SK-N-SH (cell line): ENCODE data around the gene RAB5IF. TPM values are rescaled to one million over a fixed set of nuclear protein-coding genes. Genes with fewer than 3 reads are reported as not detected.

Experiments used
- CTCF ChIA-PET: fragments of 300-600, 350-600 bp; formaldehyde crosslinking; extraction: SDS; loops from one replicate; lab custom pipeline; 2021; lab: Yijun Ruan, JAX
- POLR2A ChIA-PET: fragments of 350-600 bp; sonication (Branson Sonifier 250); formaldehyde crosslinking; extraction: SDS; loops from one replicate; lab custom pipeline; 2020; ENCODE audit warnings: antibody characterized with exemption, inconsistent platforms; lab: Yijun Ruan, JAX
- DNase-seq: peaks from one replicate; pipeline ENCODE4 v3.0.0; 2012
- H2AFZ ChIP-seq: fragments of 200-600 bp; sonication (generic); 2 replicates; pipeline ENCODE4 v1.8.1; 2016; ENCODE audit warnings: antibody characterized with exemption, mild to moderate bottlenecking, low read depth
- H3F3A ChIP-seq: fragments of 200-600 bp; sonication (generic); replicated peaks from 2 replicates; pipeline ENCODE3; 2016; ENCODE audit warnings: antibody characterized with exemption, mild to moderate bottlenecking; ENCODE audit not compliant: insufficient read depth
- H3K27ac ChIP-seq, 2 experiments: fragments of 200-500 bp in 1 of 2; fragments of 200-600 bp in 1 of 2; sonication (Bioruptor generic) in 1 of 2; sonication (generic), shearing (Covaris generic) in 1 of 2; 2 replicates each; pipeline versions ENCODE4 v1.5.1 to v1.6.1; 2014 to 2016; ENCODE audit warnings: low read depth in 2 of 2, inconsistent platforms in 1 of 2, low read length in 1 of 2, mild to moderate bottlenecking in 1 of 2, mixed read lengths in 1 of 2
- H3K27me3 ChIP-seq: fragments of 200-600 bp; sonication (generic), shearing (Covaris generic); 2 replicates; pipeline ENCODE4 v1.6.1; 2016; ENCODE audit warnings: mixed run types; ENCODE audit not compliant: insufficient read depth
- H3K36me3 ChIP-seq, 2 experiments: fragments of 200-500 bp in 1 of 2; fragments of 200-600 bp in 1 of 2; sonication (Bioruptor generic) in 1 of 2; sonication (generic) in 1 of 2; replicated peaks in 1 of 2; 2 replicates each; pipeline versions ENCODE3 to v1.5.1; 2014 to 2016; ENCODE audit warnings: low read length in 1 of 2, mild to moderate bottlenecking in 1 of 2; ENCODE audit not compliant: insufficient read depth in 2 of 2, control insufficient read depth in 1 of 2
- H3K4me1 ChIP-seq, 2 experiments: fragments of 200-500 bp in 1 of 2; fragments of 200-600 bp in 1 of 2; sonication (Bioruptor generic) in 1 of 2; sonication (generic), shearing (Covaris generic) in 1 of 2; 2 replicates each; pipeline versions ENCODE4 v1.5.1 to v1.6.1; 2014 to 2016; ENCODE audit warnings: low read depth in 1 of 2, low read length in 1 of 2, mixed run types in 1 of 2; ENCODE audit not compliant: insufficient read depth in 2 of 2, control insufficient read depth in 1 of 2
- H3K4me2 ChIP-seq: fragments of 200-600 bp; sonication (generic), shearing (Covaris generic); 2 replicates; pipeline ENCODE4 v1.6.1; 2017; ENCODE audit warnings: mixed run types
- H3K4me3 ChIP-seq, 2 experiments: fragments of 200-500 bp in 1 of 2; fragments of 200-600 bp in 1 of 2; sonication (Bioruptor generic) in 1 of 2; sonication (generic), shearing (Covaris generic) in 1 of 2; 2 replicates each; pipeline versions ENCODE4 v1.5.1 to v1.8.1; 2014 to 2016; ENCODE audit warnings: low read depth in 2 of 2, inconsistent platforms in 1 of 2, low read length in 1 of 2, mild to moderate bottlenecking in 1 of 2, mixed read lengths in 1 of 2, moderate library complexity in 1 of 2
- H3K79me2 ChIP-seq: fragments of 200-600 bp; sonication (generic); 2 replicates; pipeline ENCODE4 v1.8.1; 2017; ENCODE audit warnings: mild to moderate bottlenecking; ENCODE audit not compliant: insufficient read depth
- H3K9ac ChIP-seq: fragments of 200-600 bp; sonication (generic); 2 replicates; pipeline ENCODE4 v1.6.1; 2017; ENCODE audit warnings: mixed run types
- H3K9me2 ChIP-seq: fragments of 200-600 bp; sonication (generic); 2 replicates; pipeline ENCODE4 v1.6.1; 2017; ENCODE audit warnings: mixed run types
- H3K9me3 ChIP-seq: fragments of 200-600 bp; sonication (generic); 2 replicates; pipeline ENCODE4 v1.6.1; 2017; ENCODE audit warnings: mixed run types, mild to moderate bottlenecking, moderate library complexity
- H4K20me1 ChIP-seq: fragments of 200-600 bp; sonication (generic); 2 replicates; pipeline ENCODE4 v1.6.1; 2017; ENCODE audit warnings: mild to moderate bottlenecking, mixed run types; ENCODE audit not compliant: insufficient read depth
- GATA2 ChIP-seq: sonication (generic); formaldehyde crosslinking; IDR thresholded peaks from 2 replicates; pipeline ENCODE4 v1.5.0; 2020; ENCODE audit warnings: mild to moderate bottlenecking, missing genetic modification reagents
- MEF2A ChIP-seq: IDR thresholded peaks from 2 replicates; pipeline ENCODE4 v1.4.0; 2012; ENCODE audit warnings: low read depth, borderline replicate concordance
- POLR2AphosphoS5 ChIP-seq: IDR thresholded peaks from 2 replicates; pipeline ENCODE4 v1.6.1; 2012; ENCODE audit warnings: low read depth, low read length
- RCOR1 ChIP-seq: fragments of 150-350 bp; IDR thresholded peaks from 2 replicates; pipeline ENCODE4 v1.6.1; 2017; ENCODE audit warnings: antibody characterized with exemption, low read length
- RFX5 ChIP-seq: IDR thresholded peaks from 2 replicates; pipeline ENCODE4 v1.6.1; 2012; ENCODE audit warnings: mild to moderate bottlenecking, improper control_type of control experiment, low read length
- RXRA ChIP-seq: IDR thresholded peaks from 2 replicates; pipeline ENCODE4 v1.4.0; 2012; ENCODE audit warnings: low read depth, mild to moderate bottlenecking, borderline replicate concordance
- SMC3 ChIP-seq: IDR thresholded peaks from 2 replicates; pipeline ENCODE4 v1.6.1; 2012; ENCODE audit warnings: low read depth, low read length, improper control_type of control experiment
- TEAD4 ChIP-seq: IDR thresholded peaks from 2 replicates; pipeline ENCODE4 v1.4.0; 2012; ENCODE audit warnings: mild to moderate bottlenecking, borderline replicate concordance; ENCODE audit not compliant: insufficient read depth
- WGBS: methylation state at CpG from one replicate; pipeline ENCODE4 v1.1.6; 2017; ENCODE audit warnings: low lambda C conversion rate; 5-methylcytosine and 5-hydroxymethylcytosine counted together
- polyA plus RNA-seq, 3 experiments: library from polyadenylated mRNA; depleted of rRNA; stranded (reverse); fragments of >200 nt; gene quantifications; 2 replicates each; pipeline ENCODE4 v1.2.3, GENCODE V29; 2012
- TF ChIP-seq, protein P1 (sequence below): fragments of 150-350 bp; IDR thresholded peaks from 2 replicates; pipeline ENCODE4 v1.6.1; 2016; ENCODE audit warnings: mild to moderate bottlenecking, low read depth, low read length
- TF ChIP-seq, protein P2 (sequence below): fragments of 200-600 bp; sonication (generic); IDR thresholded peaks from 2 replicates; pipeline ENCODE4 v1.6.1; 2017; ENCODE audit warnings: antibody characterized with exemption, mild to moderate bottlenecking, moderate library complexity
- TF ChIP-seq, protein P3 (sequence below): IDR thresholded peaks from 2 replicates; pipeline ENCODE4 v1.4.0; 2012; ENCODE audit warnings: low read depth, borderline replicate concordance

Gene RAB5IF
- polyA plus RNA-seq, 1 of the 3 experiments (the other 2 are of a cell fraction), result 91.1 TPM

DNA sequence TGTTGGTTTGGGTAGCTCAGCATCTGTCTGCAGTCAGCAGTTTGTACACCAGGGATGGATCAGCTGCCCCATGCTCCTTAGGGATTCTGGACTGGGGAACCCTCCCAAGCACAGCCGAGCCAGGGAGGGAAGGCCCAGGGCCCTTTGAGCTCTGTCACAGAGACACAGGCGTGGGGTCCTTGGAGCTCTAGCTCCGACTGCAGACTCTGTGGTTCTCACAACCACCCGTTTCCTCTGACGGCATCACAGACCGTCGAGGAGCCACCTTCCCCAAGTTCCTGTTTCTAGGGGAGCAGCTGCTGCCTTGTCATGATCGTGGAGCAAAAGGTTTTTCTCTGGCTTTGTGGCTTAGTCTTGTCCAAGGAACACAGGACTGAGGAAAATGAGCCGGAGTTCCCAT is 40.4 kb downstream of the RAB5IF start, which contains the start of gene SLA2 (continued):
- no peak for TF ChIP-seq TEAD4
- TF ChIP-seq, protein P1, sequence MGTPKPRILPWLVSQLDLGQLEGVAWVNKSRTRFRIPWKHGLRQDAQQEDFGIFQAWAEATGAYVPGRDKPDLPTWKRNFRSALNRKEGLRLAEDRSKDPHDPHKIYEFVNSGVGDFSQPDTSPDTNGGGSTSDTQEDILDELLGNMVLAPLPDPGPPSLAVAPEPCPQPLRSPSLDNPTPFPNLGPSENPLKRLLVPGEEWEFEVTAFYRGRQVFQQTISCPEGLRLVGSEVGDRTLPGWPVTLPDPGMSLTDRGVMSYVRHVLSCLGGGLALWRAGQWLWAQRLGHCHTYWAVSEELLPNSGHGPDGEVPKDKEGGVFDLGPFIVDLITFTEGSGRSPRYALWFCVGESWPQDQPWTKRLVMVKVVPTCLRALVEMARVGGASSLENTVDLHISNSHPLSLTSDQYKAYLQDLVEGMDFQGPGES, result no peak

DNA sequence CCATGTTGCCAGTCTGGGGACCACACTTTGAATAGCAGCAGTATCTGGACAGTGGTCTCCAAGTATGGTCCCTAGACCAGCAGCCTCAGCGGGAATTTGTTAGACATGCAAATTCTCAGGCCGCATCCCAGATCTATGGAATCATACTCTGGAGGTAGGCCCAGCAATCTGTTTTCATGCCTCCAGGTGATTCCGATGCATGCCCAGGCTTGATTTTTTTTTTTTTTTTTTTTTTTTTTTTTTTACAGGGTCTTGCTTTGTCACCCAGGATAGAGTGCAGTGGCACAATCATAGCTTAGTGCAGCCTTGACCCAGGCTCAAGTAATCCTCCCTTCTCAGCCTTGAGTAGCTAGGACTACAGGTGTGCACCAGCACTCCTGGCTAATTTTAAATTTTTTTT is 41.1 kb downstream of the RAB5IF start:
- H3K27ac ChIP-seq, result no peak overlapping the region
- H4K20me1 ChIP-seq, result no peaks in the 10 kb centered on the region
- no peak for TF ChIP-seq RFX5
- TF ChIP-seq GATA2 (CRISPR knock-in tag), result no peak
- TF ChIP-seq RXRA, result no peak
- no peak for TF ChIP-seq POLR2AphosphoS5
- TF ChIP-seq MEF2A, result no peak
- TF ChIP-seq, protein P2, sequence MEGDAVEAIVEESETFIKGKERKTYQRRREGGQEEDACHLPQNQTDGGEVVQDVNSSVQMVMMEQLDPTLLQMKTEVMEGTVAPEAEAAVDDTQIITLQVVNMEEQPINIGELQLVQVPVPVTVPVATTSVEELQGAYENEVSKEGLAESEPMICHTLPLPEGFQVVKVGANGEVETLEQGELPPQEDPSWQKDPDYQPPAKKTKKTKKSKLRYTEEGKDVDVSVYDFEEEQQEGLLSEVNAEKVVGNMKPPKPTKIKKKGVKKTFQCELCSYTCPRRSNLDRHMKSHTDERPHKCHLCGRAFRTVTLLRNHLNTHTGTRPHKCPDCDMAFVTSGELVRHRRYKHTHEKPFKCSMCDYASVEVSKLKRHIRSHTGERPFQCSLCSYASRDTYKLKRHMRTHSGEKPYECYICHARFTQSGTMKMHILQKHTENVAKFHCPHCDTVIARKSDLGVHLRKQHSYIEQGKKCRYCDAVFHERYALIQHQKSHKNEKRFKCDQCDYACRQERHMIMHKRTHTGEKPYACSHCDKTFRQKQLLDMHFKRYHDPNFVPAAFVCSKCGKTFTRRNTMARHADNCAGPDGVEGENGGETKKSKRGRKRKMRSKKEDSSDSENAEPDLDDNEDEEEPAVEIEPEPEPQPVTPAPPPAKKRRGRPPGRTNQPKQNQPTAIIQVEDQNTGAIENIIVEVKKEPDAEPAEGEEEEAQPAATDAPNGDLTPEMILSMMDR, result no peak
- no peak for TF ChIP-seq RCOR1
- TF ChIP-seq, protein P3, sequence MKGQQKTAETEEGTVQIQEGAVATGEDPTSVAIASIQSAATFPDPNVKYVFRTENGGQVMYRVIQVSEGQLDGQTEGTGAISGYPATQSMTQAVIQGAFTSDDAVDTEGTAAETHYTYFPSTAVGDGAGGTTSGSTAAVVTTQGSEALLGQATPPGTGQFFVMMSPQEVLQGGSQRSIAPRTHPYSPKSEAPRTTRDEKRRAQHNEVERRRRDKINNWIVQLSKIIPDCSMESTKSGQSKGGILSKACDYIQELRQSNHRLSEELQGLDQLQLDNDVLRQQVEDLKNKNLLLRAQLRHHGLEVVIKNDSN, result no peak
- no peak for TF ChIP-seq SMC3
- no peaks in the 10 kb centered on the region for H3K27me3 ChIP-seq
- no peak overlapping the region for H2AFZ ChIP-seq
- no peaks in the 10 kb centered on the region for H3K9me3 ChIP-seq
- no peaks in the 10 kb centered on the region for H3K79me2 ChIP-seq
- ChIA-PET CTCF (no interaction called here), POLR2A (no interaction called here)
- 92% methylated on average over 3 of the region's 3 CpGs for WGBS
- H3K4me2 ChIP-seq, result no peak overlapping the region
- DNase-seq, result no peak
- H3K36me3 ChIP-seq, result no peaks in the 10 kb centered on the region
- H3K4me3 ChIP-seq, result no peak overlapping the region
- no peaks in the 10 kb centered on the region for H3F3A ChIP-seq
- no peaks in the 10 kb centered on the region for H3K9me2 ChIP-seq
- H3K4me1 ChIP-seq, result no peaks in the 10 kb centered on the region
- no peak overlapping the region for H3K9ac ChIP-seq
